Astrocyte of the cerebellum (primary cell): Measurements from ENCODE around the gene C1QC.

Source experiments
- DNase-seq: peaks from one replicate; pipeline ENCODE4 v3.0.0-alpha.2; 2011; ENCODE audit warnings: low read depth
- H3K4me3 ChIP-seq: 2 replicates; pipeline ENCODE4 v1.5.1; 2011; ENCODE audit warnings: mild to moderate bottlenecking, low read depth, low read length, moderate library complexity
- CTCF ChIP-seq: IDR thresholded peaks from 2 replicates; pipeline ENCODE4 v1.5.1; 2012; ENCODE audit warnings: low read length, low read depth, moderate library complexity, mild to moderate bottlenecking; ENCODE audit errors: missing control alignments
- in situ Hi-C: cut with HindIII; loops from 2 replicates; pipeline ENCODE4 v1.10.0; 2017; ENCODE audit warnings: low sequenced_read_pairs

Gene C1QC

GRCh38 chr1:22643381-22643780, at the start of gene C1QC:
C1QC (plus strand) TSS chr1:22643633; CDS start chr1:22644024, 391 bp downstream.
- DNase-seq, result no peak
- in situ Hi-C loops, result no loop called here
- TF ChIP-seq CTCF, result no peak
- no peak within 1 kb of the TSS for H3K4me3 ChIP-seq

- DNase-seq, result no peak
- H3K4me3 ChIP-seq, result no peak overlapping the region
- in situ Hi-C loops, result no loop called here
- no peak for TF ChIP-seq CTCF
These were observed 49.0 kb upstream of the C1QC start for GRCh38 chr1:22594396-22594795.

GRCh38 chr1:22595108-22595507, 48.3 kb upstream of the C1QC start:
- TF ChIP-seq CTCF, result no peak
- no peak overlapping the region for H3K4me3 ChIP-seq
- in situ Hi-C loops, result no loop called here
- DNase-seq, result no peak

GRCh38 chr1:22597301-22597965, 46.0 kb upstream of the C1QC start:
- H3K4me3 ChIP-seq, result no peak overlapping the region
- in situ Hi-C loops, result no loop called here
- TF ChIP-seq CTCF, result no peak
- DNase-seq, result no peak

- in situ Hi-C loops, result no loop called here
- H3K4me3 ChIP-seq, result no peak overlapping the region
These were observed 45.4 kb upstream of the C1QC start for GRCh38 chr1:22597996-22598395.

GRCh38 chr1:22598736-22599135, 44.7 kb upstream of the C1QC start:
- in situ Hi-C loops, result no loop called here
- H3K4me3 ChIP-seq, result no peak overlapping the region
- no peak for DNase-seq
- no peak for TF ChIP-seq CTCF

More at GRCh38 chr1:22597996-22598395, 45.4 kb upstream of the C1QC start:
- no peak for TF ChIP-seq CTCF
- no peak for DNase-seq
